K562 (cell line): Measurements from ENCODE around the gene PITPNB. TPM values are rescaled to one million over a fixed set of nuclear protein-coding genes. Genes with fewer than 3 reads are reported as not detected.

Source experiments
- ESRRB ChIP-seq: fragments of 250-450 bp; sonication (Bioruptor Pico); IDR thresholded peaks from 2 replicates; pipeline ENCODE4 v1.5.0; 2020; ENCODE audit warnings: mild to moderate bottlenecking, moderate library complexity, borderline replicate concordance
- GTF2E2 ChIP-seq: fragments of 200-800 bp; sonication (Bioruptor generic); IDR thresholded peaks from 2 replicates; pipeline ENCODE4 v1.6.1; 2016; ENCODE audit warnings: missing genetic modification characterization, missing compliant biosample characterization
- ILK ChIP-seq: fragments of 450-650 bp; IDR thresholded peaks from 2 replicates; pipeline ENCODE4 v1.6.1; 2016; ENCODE audit warnings: missing genetic modification characterization, low read depth, mild to moderate bottlenecking, missing compliant biosample characterization, moderate library complexity, borderline replicate concordance
- KLF10 ChIP-seq: fragments of 250-450 bp; sonication (Bioruptor Pico); IDR thresholded peaks from 2 replicates; pipeline ENCODE4 v1.6.1; 2021; ENCODE audit warnings: matching md5 sums
- NFXL1 ChIP-seq: fragments of 450-650 bp; formaldehyde crosslinking; IDR thresholded peaks from 2 replicates; pipeline ENCODE4 v1.4.0; 2021; ENCODE audit warnings: mild to moderate bottlenecking
- PHB2 ChIP-seq: fragments of 450-650 bp; IDR thresholded peaks from 2 replicates; pipeline ENCODE4 v1.6.1; 2017; ENCODE audit warnings: low read depth
- POLR2AphosphoS5 ChIP-seq: IDR thresholded peaks from 2 replicates; pipeline ENCODE4 v1.6.1; 2011; ENCODE audit warnings: mild to moderate bottlenecking, low read depth, low read length, moderate library complexity; ENCODE audit not compliant: control insufficient read depth, insufficient read depth
- STAT5B ChIP-seq: fragments of 250-450 bp; sonication (Bioruptor Pico); IDR thresholded peaks from 2 replicates; pipeline ENCODE4 v1.8.0; 2021; ENCODE audit warnings: mild to moderate bottlenecking, inconsistent platforms
- ZBTB7A ChIP-seq: IDR thresholded peaks from 2 replicates; pipeline ENCODE4 v1.6.1; 2011; ENCODE audit warnings: low read depth, mild to moderate bottlenecking, low read length, moderate library complexity, borderline replicate concordance; ENCODE audit not compliant: control insufficient read depth
- ZNF184 ChIP-seq: sonication (generic); formaldehyde crosslinking; IDR thresholded peaks from 2 replicates; pipeline ENCODE4 v1.5.0; 2020; ENCODE audit warnings: missing genetic modification reagents
- ZNF347 ChIP-seq: fragments of 450-650 bp; formaldehyde crosslinking; IDR thresholded peaks from 2 replicates; pipeline ENCODE4 v1.4.0; 2020; ENCODE audit warnings: low read depth, mild to moderate bottlenecking, moderate library complexity
- polyA plus RNA-seq, 8 experiments: library from polyadenylated mRNA; depleted of rRNA in 4 of 8; stranded (reverse) in 5 of 8; unstranded in 3 of 8; fragments of >200 nt; fragmentation: Nextera tagmentation in 2 of 8; fragmentation: Illumina TruSeq in 1 of 8; extraction: Ambion mirVana in 2 of 8; extraction: Trizol in 1 of 8; gene quantifications; 2 replicates each; pipeline versions ENCODE4 v1.2.1 to v1.2.3, GENCODE V29; 2011 to 2014; ENCODE audit warnings: inconsistent platforms in 1 of 8, missing spikeins in 1 of 8
- total RNA-seq, 7 experiments: library from RNA; depleted of rRNA in 6 of 7; stranded (reverse); fragments of >200 nt in 6 of 7; fragmentation: Illumina TruSeq in 2 of 7; extraction: Trizol in 2 of 7; gene quantifications; 2 replicates each; pipeline versions ENCODE4 v1.2.1 to v1.2.3, GENCODE V29; 2011 to 2021; ENCODE audit warnings: low replicate concordance in 1 of 7
- TF ChIP-seq, protein P1 (sequence below): fragments of 250-450 bp; sonication (Bioruptor Pico); IDR thresholded peaks from 2 replicates; pipeline ENCODE4 v1.4.0; 2020; ENCODE audit warnings: borderline replicate concordance

The PITPNB gene
- total and polyA plus RNA-seq, 9 of the 15 experiments (the other 6 are each of a cell fraction or from before 2014, with no cell fraction given): 13.1 to 52.4 (median 34.7) TPM

- TF ChIP-seq ZNF347 (CRISPR knock-in tag) (no peak), NFXL1 (no peak), GTF2E2 (tag) (no peak), ILK (tag) (no peak), POLR2AphosphoS5 (peak; percentile 38; the same call in 1 of the 2 replicates), KLF10 (CRISPR knock-in tag) (no peak), STAT5B (CRISPR knock-in tag) (no peak), PHB2 (no peak), ZNF184 (CRISPR knock-in tag) (no peak), ESRRB (CRISPR knock-in tag) (no peak), ZBTB7A (no peak)
- TF ChIP-seq, protein P1, sequence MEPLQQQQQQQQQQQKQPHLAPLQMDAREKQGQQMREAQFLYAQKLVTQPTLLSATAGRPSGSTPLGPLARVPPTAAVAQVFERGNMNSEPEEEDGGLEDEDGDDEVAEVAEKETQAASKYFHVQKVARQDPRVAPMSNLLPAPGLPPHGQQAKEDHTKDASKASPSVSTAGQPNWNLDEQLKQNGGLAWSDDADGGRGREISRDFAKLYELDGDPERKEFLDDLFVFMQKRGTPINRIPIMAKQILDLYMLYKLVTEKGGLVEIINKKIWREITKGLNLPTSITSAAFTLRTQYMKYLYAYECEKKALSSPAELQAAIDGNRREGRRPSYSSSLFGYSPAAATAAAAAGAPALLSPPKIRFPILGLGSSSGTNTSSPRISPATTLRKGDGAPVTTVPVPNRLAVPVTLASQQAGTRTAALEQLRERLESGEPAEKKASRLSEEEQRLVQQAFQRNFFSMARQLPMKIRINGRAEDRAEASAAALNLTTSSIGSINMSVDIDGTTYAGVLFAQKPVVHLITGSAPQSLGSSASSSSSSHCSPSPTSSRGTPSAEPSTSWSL (CRISPR knock-in tag): no peak
These were observed 5.8 kb downstream of the PITPNB start (continued) for GRCh38 chr22:27913162-27913741.
